Aortic smooth muscle cell (primary cell): ENCODE data around the gene SUMF1. TPM values are rescaled to one million over a fixed set of nuclear protein-coding genes. Genes with fewer than 3 reads are reported as not detected.

ENCODE experiments used
- total RNA-seq: library from RNA; depleted of rRNA; stranded (reverse); fragments of >200 nt; gene quantifications from 2 replicates; pipeline ENCODE4 v1.2.3, GENCODE V29; 2014

SUMF1 gene
- 61.3 and 79.8 TPM in 2 replicates for total RNA-seq

GRCh38 chr3:4466741-4467521 lies at the start of gene SUMF1:
TSS of gene SUMF1 (minus strand) at chr3:4467269. CDS start at chr3:4467245, 24 bp downstream.

GRCh38 chr3:4493014-4493940 lies 26.2 kb upstream of the SUMF1 start, which contains the start of gene ITPR1:
TSS of gene ITPR1 (plus strand) at chr3:4493348. CDS start at chr3:4516492, 23,144 bp downstream.

Other genes starting within 250 kb of the SUMF1 start
- 7.1 and 12.9 TPM in 2 replicates for gene SETMAR, start 163.9 kb downstream of the SUMF1 start, total RNA-seq
- 71.4 and 81.1 TPM in 2 replicates for gene ITPR1, start 26.1 kb upstream of the SUMF1 start, total RNA-seq